Activated CD4-positive, alpha-beta T cell treated with anti-CD3 and anti-CD28 coated beads, Interleukin-2, amount 10 ng/mL, durations not matched to agents 7 days and 5 days (primary cell): ENCODE data around the gene GNPTG. TPM values are rescaled to one million over a fixed set of nuclear protein-coding genes. Genes with fewer than 3 reads are reported as not detected.

Experiments
- CTCF ChIA-PET: fragments of 350-600 bp; sonication (Branson Sonifier 250); formaldehyde crosslinking; loops from one replicate; lab custom pipeline; 2021; ENCODE audit warnings: antibody characterized with exemption; lab: Charles Lee
- POLR2A ChIA-PET: fragments of 350-600 bp; sonication (Branson Sonifier 250); formaldehyde crosslinking; loops from one replicate; lab custom pipeline; 2021; ENCODE audit warnings: antibody characterized with exemption; lab: Charles Lee
- DNase-seq: peaks from one replicate; pipeline ENCODE4 v3.0.0-alpha.2; 2020
- H3K27ac Mint-ChIP-seq: one replicate; pipeline ENCODE4 v1.8.0; 2021; ENCODE audit warnings: mild to moderate bottlenecking, moderate library complexity, mixed read lengths
- H3K27me3 Mint-ChIP-seq: one replicate; pipeline ENCODE4 v1.8.0; 2021; ENCODE audit warnings: mixed read lengths
- H3K36me3 Mint-ChIP-seq: one replicate; pipeline ENCODE4 v1.8.0; 2021; ENCODE audit warnings: low read depth, mixed read lengths
- H3K4me1 Mint-ChIP-seq: one replicate; pipeline ENCODE4 v1.8.0; 2021; ENCODE audit warnings: mixed read lengths
- H3K4me3 Mint-ChIP-seq: one replicate; pipeline ENCODE4 v1.8.0; 2021; ENCODE audit warnings: mild to moderate bottlenecking, moderate library complexity, mixed read lengths
- H3K9me3 Mint-ChIP-seq: one replicate; pipeline ENCODE4 v1.8.0; 2021; ENCODE audit warnings: mixed read lengths
- total RNA-seq, 2 experiments: library from RNA; stranded (reverse); gene quantifications; one replicate each; pipeline ENCODE4 v1.2.3, GENCODE V29; 2021

GNPTG gene
- total RNA-seq, 2 experiments from 2014 or later = 34.3 to 36.9 TPM

DNA sequence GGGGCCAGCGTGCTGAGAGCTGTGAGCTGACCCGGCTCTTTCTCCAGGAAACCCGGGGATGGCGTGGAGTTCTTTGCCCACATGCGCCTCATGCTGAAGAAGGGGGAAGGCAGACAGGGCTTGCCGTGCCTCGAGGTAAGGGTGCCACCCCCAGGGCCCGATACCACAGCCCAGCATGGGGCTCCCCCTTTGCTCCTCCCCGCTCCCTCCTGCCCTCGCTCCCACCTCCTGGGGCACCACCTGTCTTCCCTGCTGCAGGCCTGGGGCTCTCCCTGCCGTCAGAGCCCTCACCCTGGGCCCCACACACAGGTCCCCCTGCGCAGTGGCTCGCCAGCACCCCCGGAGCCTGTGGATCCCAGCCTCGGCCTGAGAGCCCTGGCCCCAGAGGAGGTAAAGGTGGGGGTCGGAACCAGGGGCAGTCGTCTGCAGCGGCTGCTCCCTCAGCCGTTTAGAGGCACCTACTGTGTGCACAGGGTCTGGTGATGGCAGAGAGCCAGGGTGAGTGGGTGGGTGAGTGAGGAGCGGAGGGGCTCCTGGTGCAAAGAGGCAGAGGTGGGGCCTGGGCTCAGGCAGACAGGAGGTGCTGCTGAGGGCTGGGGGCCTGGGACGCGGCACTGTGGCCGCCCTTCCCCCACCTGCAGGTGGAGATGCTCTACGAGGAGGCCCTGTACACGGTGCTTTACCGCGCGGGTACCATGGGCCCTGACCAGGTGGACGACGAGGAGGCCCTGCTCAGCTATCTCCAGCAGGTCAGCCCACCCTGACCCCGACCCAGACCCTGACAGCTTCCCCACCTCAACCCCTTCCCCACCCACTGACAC, 12.7 kb upstream of the GNPTG start:
- Mint-ChIP-seq H3K36me3 (no peaks in the 10 kb centered on the region), H3K9me3 (no peaks in the 10 kb centered on the region), H3K27ac (no peak overlapping the region), H3K4me1 (peaks cover 17% of the 10 kb centered on the region), H3K4me3 (no peak overlapping the region), H3K27me3 (peaks cover 22% of the 10 kb centered on the region)
- POLR2A ChIA-PET = no interaction called here
- CTCF ChIA-PET = no interaction called here
- DNase-seq = no peak

- POLR2A ChIA-PET = no interaction called here
- H3K27me3 Mint-ChIP-seq = peaks cover 6% of the 10 kb centered on the region
- H3K36me3 Mint-ChIP-seq = no peaks in the 10 kb centered on the region
- H3K27ac Mint-ChIP-seq = no peak overlapping the region
- CTCF ChIA-PET = interaction anchor here (1.1 kb wide), 1 partner anchor 28 kb away, joined by 5 read pairs; no protein-coding TSS in a partner anchor
- DNase-seq = no peak
- no peak overlapping the region for H3K4me3 Mint-ChIP-seq
- peaks cover 17% of the 10 kb centered on the region for H3K4me1 Mint-ChIP-seq
- H3K9me3 Mint-ChIP-seq = no peaks in the 10 kb centered on the region
These were observed 10.8 kb upstream of the GNPTG start for GRCh38 chr16:1340730-1341494.

- Mint-ChIP-seq H3K4me1 (peaks cover 17% of the 10 kb centered on the region), H3K4me3 (peak overlapping the region; percentile 67), H3K27me3 (no peaks in the 10 kb centered on the region), H3K9me3 (no peaks in the 10 kb centered on the region), H3K27ac (peak overlapping the region; percentile 74), H3K36me3 (no peaks in the 10 kb centered on the region)
- ChIA-PET CTCF (interaction anchor here (0.9 to 1.1 kb wide), 2 partner anchors 22 to 27 kb away, joined by 3 to 5 read pairs; no protein-coding TSS in a partner anchor), POLR2A (no interaction called here)
- no peak for DNase-seq
These were observed 10.0 kb upstream of the GNPTG start for GRCh38 chr16:1341495-1342420.

- ChIA-PET POLR2A (no interaction called here), CTCF (interaction anchor here (0.5 to 1.3 kb wide), 4 partner anchors 13 to 25 kb away, joined by 3 to 4 read pairs (median 3); no protein-coding TSS in a partner anchor)
- peak; percentile 98 for DNase-seq
- Mint-ChIP-seq H3K27me3 (no peaks in the 10 kb centered on the region), H3K27ac (peak overlapping the region; percentile 74), H3K9me3 (no peaks in the 10 kb centered on the region), H3K4me1 (peaks cover 17% of the 10 kb centered on the region), H3K4me3 (peak overlapping the region; percentile 67), H3K36me3 (no peaks in the 10 kb centered on the region)
These were observed 9.0 kb upstream of the GNPTG start for GRCh38 chr16:1342526-1343427.

DNA sequence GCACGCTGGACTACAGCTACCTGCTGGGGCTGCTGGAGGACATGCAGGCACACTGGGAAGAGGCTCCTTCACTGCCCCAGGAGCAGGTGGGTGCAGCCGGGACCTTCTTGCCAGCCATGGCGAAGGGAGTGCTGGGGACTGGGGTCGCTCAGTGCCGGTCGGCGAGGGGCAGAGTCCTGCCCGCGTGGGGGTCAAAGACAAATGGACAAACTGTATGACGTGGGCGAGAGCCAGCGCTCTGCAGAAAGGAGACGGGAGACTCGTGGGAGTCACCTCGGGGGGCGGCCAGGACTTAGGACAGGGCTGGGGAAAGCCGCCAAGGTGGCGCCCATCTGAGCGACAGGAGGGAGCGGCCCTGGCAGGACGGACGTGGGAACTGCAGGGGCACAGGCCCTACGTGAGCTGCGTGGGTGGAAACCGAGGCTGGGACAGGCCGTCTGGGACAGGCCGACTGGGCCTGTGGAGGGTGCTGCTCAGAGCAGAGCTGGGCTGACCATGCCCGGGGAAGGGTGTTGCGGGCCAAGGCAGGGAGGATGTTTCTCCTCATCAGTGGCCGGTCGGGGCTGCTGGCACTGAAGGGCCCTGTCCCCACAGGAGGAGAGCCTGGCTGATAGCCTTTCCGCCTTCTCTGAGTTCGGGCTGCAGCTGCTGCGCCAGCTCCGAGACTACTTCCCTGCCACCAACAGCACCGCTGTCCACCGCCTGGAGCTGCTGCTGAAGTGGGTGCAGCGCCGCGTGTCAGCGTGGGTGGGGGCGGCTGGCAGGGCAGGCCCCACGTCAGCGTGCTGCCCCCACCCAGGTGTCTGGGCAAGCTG, 8.1 kb upstream of the GNPTG start:
- peak overlapping the region; percentile 67 for H3K4me3 Mint-ChIP-seq
- ChIA-PET CTCF (interaction anchor here (0.5 to 1.3 kb wide), 4 partner anchors 20 to 25 kb away, joined by 3 to 4 read pairs (median 4); no protein-coding TSS in a partner anchor), POLR2A (interaction anchor here (0.5 kb wide), 1 partner anchor 11 kb away, joined by 3 read pairs; no protein-coding TSS in a partner anchor)
- no peak for DNase-seq
- H3K36me3 Mint-ChIP-seq = no peaks in the 10 kb centered on the region
- peaks cover 17% of the 10 kb centered on the region for H3K4me1 Mint-ChIP-seq
- H3K27ac Mint-ChIP-seq = peak overlapping the region; percentile 36
- no peaks in the 10 kb centered on the region for H3K9me3 Mint-ChIP-seq
- no peaks in the 10 kb centered on the region for H3K27me3 Mint-ChIP-seq

- Mint-ChIP-seq H3K36me3 (no peaks in the 10 kb centered on the region), H3K27me3 (no peaks in the 10 kb centered on the region), H3K9me3 (no peaks in the 10 kb centered on the region), H3K27ac (no peak overlapping the region), H3K4me1 (peaks cover 17% of the 10 kb centered on the region), H3K4me3 (no peak overlapping the region)
- CTCF ChIA-PET = interaction anchor here (0.9 to 1.3 kb wide), 3 partner anchors 12 to 25 kb away, joined by 3 to 4 read pairs (median 4); no protein-coding TSS in a partner anchor
- no peak for DNase-seq
- POLR2A ChIA-PET = no interaction called here
These were observed 7.2 kb upstream of the GNPTG start for GRCh38 chr16:1344499-1344898.

DNA sequence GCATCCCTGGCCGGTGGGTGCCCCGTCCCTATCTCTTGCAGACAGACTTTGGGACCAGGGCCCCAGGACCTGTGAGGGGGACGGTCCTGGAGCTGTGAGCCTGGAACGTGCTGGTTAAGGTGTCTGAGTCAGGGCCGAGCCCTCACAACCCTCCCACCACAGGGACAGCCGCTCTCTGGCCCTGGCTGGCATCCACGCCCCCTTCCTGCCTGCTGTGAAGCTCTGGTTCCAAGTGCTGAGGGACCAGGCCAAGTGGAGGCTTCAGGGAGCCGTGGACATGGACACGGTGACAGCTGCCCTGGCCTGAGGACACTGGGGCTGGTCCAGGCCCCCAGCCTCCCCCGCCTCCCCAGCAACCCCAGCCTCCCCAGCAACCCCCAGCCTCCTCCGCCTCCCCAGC, 6.6 kb upstream of the GNPTG start:
- Mint-ChIP-seq H3K4me1 (peaks cover 19% of the 10 kb centered on the region), H3K27ac (no peak overlapping the region), H3K9me3 (no peaks in the 10 kb centered on the region), H3K4me3 (no peak overlapping the region), H3K36me3 (no peaks in the 10 kb centered on the region), H3K27me3 (no peaks in the 10 kb centered on the region)
- POLR2A ChIA-PET = no interaction called here
- CTCF ChIA-PET = interaction anchor here (1.0 kb wide), 1 partner anchor 11 kb away, joined by 3 read pairs; no protein-coding TSS in a partner anchor
- DNase-seq = no peak

DNA sequence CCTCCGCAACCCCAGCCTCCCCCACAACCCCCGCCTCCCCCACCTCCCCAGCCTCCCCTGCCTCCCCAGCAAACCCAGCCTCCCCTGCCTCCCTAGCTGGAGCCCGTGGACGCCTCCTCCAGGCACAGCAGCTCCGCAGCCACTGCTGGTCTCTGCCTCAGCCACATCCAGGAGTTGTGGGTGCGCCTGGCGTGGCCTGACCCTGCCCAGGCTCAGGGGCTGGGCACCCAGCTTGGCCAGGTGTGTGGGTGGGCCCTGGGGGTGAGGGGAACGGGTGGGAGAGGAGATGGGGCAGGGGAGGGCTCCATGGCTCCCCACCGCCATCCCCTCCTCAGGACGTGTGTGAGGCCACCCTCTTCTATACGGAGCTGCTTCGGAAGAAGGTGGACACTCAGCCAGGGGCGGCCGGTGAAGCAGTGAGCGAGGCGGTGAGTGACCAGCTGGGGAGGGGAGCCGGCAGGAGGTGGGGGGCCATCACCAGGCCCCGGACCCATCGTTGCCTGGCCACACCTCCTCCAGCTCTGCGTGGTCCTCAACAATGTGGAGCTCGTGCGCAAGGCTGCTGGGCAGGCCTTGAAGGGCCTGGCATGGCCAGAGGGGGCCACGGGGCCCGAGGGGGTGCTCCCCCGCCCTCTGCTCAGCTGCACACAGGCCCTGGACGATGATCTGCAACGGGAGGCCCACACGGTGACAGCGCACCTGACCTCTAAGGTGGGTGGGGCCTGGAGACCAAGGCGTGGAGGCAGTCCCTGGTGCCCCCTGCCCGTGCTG, 5.9 kb upstream of the GNPTG start:
- Mint-ChIP-seq H3K9me3 (no peaks in the 10 kb centered on the region), H3K36me3 (no peaks in the 10 kb centered on the region), H3K27ac (no peak overlapping the region), H3K4me1 (peaks cover 24% of the 10 kb centered on the region), H3K27me3 (no peaks in the 10 kb centered on the region), H3K4me3 (no peak overlapping the region)
- no peak for DNase-seq
- ChIA-PET CTCF (no interaction called here), POLR2A (no interaction called here)

DNA sequence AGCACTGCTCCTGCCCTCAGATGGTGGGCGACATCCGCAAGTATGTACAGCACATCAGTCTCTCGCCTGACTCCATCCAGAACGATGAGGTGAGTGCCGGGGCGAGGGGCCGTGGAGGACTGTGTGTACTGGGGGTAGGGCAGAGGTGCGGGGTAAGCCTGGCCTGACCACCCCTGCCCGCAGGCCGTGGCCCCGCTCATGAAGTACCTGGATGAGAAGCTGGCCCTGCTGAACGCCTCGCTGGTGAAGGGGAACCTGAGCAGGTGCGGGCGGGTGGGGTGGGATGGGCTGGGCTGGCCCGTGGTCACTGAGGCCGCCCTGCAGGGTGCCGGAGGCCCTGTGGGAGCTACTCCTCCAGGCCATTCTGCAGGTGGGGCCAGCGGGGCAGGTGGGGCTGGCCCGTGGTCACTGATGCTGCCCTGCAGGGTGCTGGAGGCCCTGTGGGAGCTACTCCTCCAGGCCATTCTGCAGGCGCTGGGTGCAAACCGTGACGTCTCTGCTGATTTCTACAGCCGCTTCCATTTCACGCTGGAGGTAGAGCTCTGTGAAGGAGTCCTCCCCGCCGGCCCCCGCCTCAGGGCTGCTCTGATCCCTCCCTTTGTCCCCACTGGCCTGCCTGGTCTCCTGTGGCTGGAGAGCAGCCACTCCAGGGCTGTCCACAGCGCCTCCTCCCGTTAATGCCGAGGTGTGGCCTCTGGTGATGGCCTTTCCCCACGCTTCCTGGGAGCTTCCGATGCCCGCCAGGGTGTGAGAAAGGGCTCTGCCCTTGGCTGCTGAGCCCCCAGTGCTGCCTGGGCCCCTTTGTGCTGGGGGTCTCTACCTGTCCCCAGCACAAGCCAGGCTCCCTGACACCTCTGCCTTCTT, 5.1 kb upstream of the GNPTG start:
- DNase-seq = no peak
- CTCF ChIA-PET = interaction anchor here (0.6 to 2.0 kb wide), 2 partner anchors 17 to 360 kb away, joined by 3 to 5 read pairs; partner anchors contain the start of gene MAPK8IP3

More for the DNA sequence above, 5.1 kb upstream of the GNPTG start:
- no peaks in the 10 kb centered on the region for H3K9me3 Mint-ChIP-seq
- peaks cover 26% of the 10 kb centered on the region for H3K4me1 Mint-ChIP-seq
- POLR2A ChIA-PET = no interaction called here
- no peaks in the 10 kb centered on the region for H3K36me3 Mint-ChIP-seq
- no peaks in the 10 kb centered on the region for H3K27me3 Mint-ChIP-seq
- H3K27ac Mint-ChIP-seq = no peak overlapping the region
- H3K4me3 Mint-ChIP-seq = no peak overlapping the region
